Measurements from ENCODE around the gene CASP2. TPM values are rescaled to one million over a fixed set of nuclear protein-coding genes. Genes with fewer than 3 reads are reported as not detected.

The CASP2 gene
- total RNA-seq, 1 experiment from 2014 or later = 23.4 TPM

- Histone ChIP-seq H3K9ac (ENCODE audit: low read length) (no peak overlapping the region), H4K20me1 (ENCODE audit: insufficient read depth, low read depth, low read length) (no peaks in the 10 kb centered on the region; the same call in none of the 2 replicates), H3K79me2 (ENCODE audit: low read length) (no peaks in the 10 kb centered on the region), H3K4me2 (ENCODE audit: low read depth, low read length, poor library complexity, severe bottlenecking) (no peak overlapping the region), H3K27me3 (ENCODE audit: low read length) (no peaks in the 10 kb centered on the region), H3K36me3 (ENCODE audit: insufficient read depth, low read length) (peaks cover 79% of the 10 kb centered on the region), H3K27ac (ENCODE audit: low read length) (no peak overlapping the region), H2AFZ (ENCODE audit: low read length) (no peak overlapping the region), H3K9me3 (ENCODE audit: low read length) (no peaks in the 10 kb centered on the region), H3K4me1 (ENCODE audit: low read length) (no peaks in the 10 kb centered on the region), H3K4me3 (ENCODE audit: low read length) (no peak overlapping the region), H3K9me2 (replicated peaks; ENCODE audit: insufficient read depth, low read length) (no peaks in the 10 kb centered on the region)
- DNase-seq = no peak
Measured at GRCh38 chr7:143303733-143304132, 15.6 kb downstream of the CASP2 start.

- no peak overlapping the region for H3K9ac ChIP-seq (ENCODE audit: low read length)
- no peaks in the 10 kb centered on the region for H3K79me2 ChIP-seq (ENCODE audit: low read length)
- no peaks in the 10 kb centered on the region; the same call in none of the 2 replicates for H4K20me1 ChIP-seq (ENCODE audit: insufficient read depth, low read depth, low read length)
- peaks cover 68% of the 10 kb centered on the region for H3K36me3 ChIP-seq (ENCODE audit: insufficient read depth, low read length)
- no peak for DNase-seq
- H3K4me3 ChIP-seq (ENCODE audit: low read length) = no peak overlapping the region
- no peaks in the 10 kb centered on the region for H3K9me2 ChIP-seq (replicated peaks; ENCODE audit: insufficient read depth, low read length)
- no peaks in the 10 kb centered on the region for H3K4me1 ChIP-seq (ENCODE audit: low read length)
- H3K9me3 ChIP-seq (ENCODE audit: low read length) = no peaks in the 10 kb centered on the region
- no peak overlapping the region for H2AFZ ChIP-seq (ENCODE audit: low read length)
- H3K27ac ChIP-seq (ENCODE audit: low read length) = no peak overlapping the region
- no peaks in the 10 kb centered on the region for H3K27me3 ChIP-seq (ENCODE audit: low read length)
- no peak overlapping the region for H3K4me2 ChIP-seq (ENCODE audit: low read depth, low read length, poor library complexity, severe bottlenecking)
Measured at GRCh38 chr7:143304938-143305337, 16.8 kb downstream of the CASP2 start.

- Histone ChIP-seq H3K9ac (ENCODE audit: low read length) (no peak overlapping the region), H3K9me3 (ENCODE audit: low read length) (no peaks in the 10 kb centered on the region), H3K27me3 (ENCODE audit: low read length) (no peaks in the 10 kb centered on the region), H3K4me2 (ENCODE audit: low read depth, low read length, poor library complexity, severe bottlenecking) (no peak overlapping the region), H3K9me2 (replicated peaks; ENCODE audit: insufficient read depth, low read length) (no peaks in the 10 kb centered on the region), H4K20me1 (ENCODE audit: insufficient read depth, low read depth, low read length) (no peaks in the 10 kb centered on the region; the same call in none of the 2 replicates), H3K79me2 (ENCODE audit: low read length) (no peaks in the 10 kb centered on the region), H3K36me3 (ENCODE audit: insufficient read depth, low read length) (peaks cover 62% of the 10 kb centered on the region), H3K4me3 (ENCODE audit: low read length) (no peak overlapping the region), H3K4me1 (ENCODE audit: low read length) (no peaks in the 10 kb centered on the region), H3K27ac (ENCODE audit: low read length) (no peak overlapping the region), H2AFZ (ENCODE audit: low read length) (no peak overlapping the region)
- peak; percentile 85 for DNase-seq
Measured at GRCh38 chr7:143305423-143306070, 17.4 kb downstream of the CASP2 start.

GRCh38 chr7:143308632-143309031, 20.5 kb downstream of the CASP2 start:
- H3K4me2 ChIP-seq (ENCODE audit: low read depth, low read length, poor library complexity, severe bottlenecking) = no peak overlapping the region
- H3K9ac ChIP-seq (ENCODE audit: low read length) = no peak overlapping the region
- H3K9me2 ChIP-seq (replicated peaks; ENCODE audit: insufficient read depth, low read length) = no peaks in the 10 kb centered on the region
- no peaks in the 10 kb centered on the region for H3K4me1 ChIP-seq (ENCODE audit: low read length)
- H3K4me3 ChIP-seq (ENCODE audit: low read length) = no peak overlapping the region
- H3K27ac ChIP-seq (ENCODE audit: low read length) = no peak overlapping the region
- no peaks in the 10 kb centered on the region for H3K27me3 ChIP-seq (ENCODE audit: low read length)
- H3K36me3 ChIP-seq (ENCODE audit: insufficient read depth, low read length) = peaks cover 40% of the 10 kb centered on the region; the same call in 1 of the 2 replicates
- DNase-seq = no peak
- H4K20me1 ChIP-seq (ENCODE audit: insufficient read depth, low read depth, low read length) = no peaks in the 10 kb centered on the region; the same call in 1 of the 2 replicates
- no peaks in the 10 kb centered on the region for H3K9me3 ChIP-seq (ENCODE audit: low read length)
- H3K79me2 ChIP-seq (ENCODE audit: low read length) = no peaks in the 10 kb centered on the region
- H2AFZ ChIP-seq (ENCODE audit: low read length) = no peak overlapping the region

GRCh38 chr7:143314127-143314526, 26.0 kb downstream of the CASP2 start:
- Histone ChIP-seq H3K4me3 (ENCODE audit: low read length) (no peak overlapping the region), H3K4me2 (ENCODE audit: low read depth, low read length, poor library complexity, severe bottlenecking) (no peak overlapping the region), H3K27me3 (ENCODE audit: low read length) (no peaks in the 10 kb centered on the region), H3K9me2 (replicated peaks; ENCODE audit: insufficient read depth, low read length) (no peaks in the 10 kb centered on the region), H4K20me1 (ENCODE audit: insufficient read depth, low read depth, low read length) (no peaks in the 10 kb centered on the region), H3K4me1 (ENCODE audit: low read length) (no peaks in the 10 kb centered on the region), H3K9me3 (ENCODE audit: low read length) (no peaks in the 10 kb centered on the region), H3K79me2 (ENCODE audit: low read length) (no peaks in the 10 kb centered on the region), H3K36me3 (ENCODE audit: insufficient read depth, low read length) (no peaks in the 10 kb centered on the region), H2AFZ (ENCODE audit: low read length) (no peak overlapping the region), H3K27ac (ENCODE audit: low read length) (no peak overlapping the region), H3K9ac (ENCODE audit: low read length) (no peak overlapping the region)
- DNase-seq = no peak

GRCh38 chr7:143315776-143316175, 27.6 kb downstream of the CASP2 start, which contains the start of gene CLCN1:
Gene CLCN1 (plus strand): TSS chr7:143316111. CDS start chr7:143316213, 102 bp downstream.
- H3K4me3 ChIP-seq (ENCODE audit: low read length) = no peak within 1 kb of the TSS
- no peak within 1 kb of the TSS for H3K4me2 ChIP-seq (ENCODE audit: low read depth, low read length, poor library complexity, severe bottlenecking)
- no peaks in the 10 kb centered on the region for H3K36me3 ChIP-seq (ENCODE audit: insufficient read depth, low read length)
- H2AFZ ChIP-seq (ENCODE audit: low read length) = no peak within 1 kb of the TSS
- H3K9me2 ChIP-seq (replicated peaks; ENCODE audit: insufficient read depth, low read length) = no peaks in the 10 kb centered on the region
- H3K9me3 ChIP-seq (ENCODE audit: low read length) = no peaks in the 10 kb centered on the region
- H3K4me1 ChIP-seq (ENCODE audit: low read length) = no peaks in the 10 kb centered on the region
- no peak within 1 kb of the TSS for H3K9ac ChIP-seq (ENCODE audit: low read length)
- H4K20me1 ChIP-seq (ENCODE audit: insufficient read depth, low read depth, low read length) = no peaks in the 10 kb centered on the region
- no peak for DNase-seq
- H3K27ac ChIP-seq (ENCODE audit: low read length) = no peak within 1 kb of the TSS
- no peaks in the 10 kb centered on the region for H3K27me3 ChIP-seq (ENCODE audit: low read length)
- H3K79me2 ChIP-seq (ENCODE audit: low read length) = no peaks in the 10 kb centered on the region

- no peaks in the 10 kb centered on the region for H3K9me2 ChIP-seq (replicated peaks; ENCODE audit: insufficient read depth, low read length)
- H3K4me3 ChIP-seq (ENCODE audit: low read length) = no peak overlapping the region
- no peak overlapping the region for H2AFZ ChIP-seq (ENCODE audit: low read length)
- H3K36me3 ChIP-seq (ENCODE audit: insufficient read depth, low read length) = no peaks in the 10 kb centered on the region
- H3K9me3 ChIP-seq (ENCODE audit: low read length) = no peaks in the 10 kb centered on the region
- no peaks in the 10 kb centered on the region for H3K79me2 ChIP-seq (ENCODE audit: low read length)
- no peaks in the 10 kb centered on the region for H4K20me1 ChIP-seq (ENCODE audit: insufficient read depth, low read depth, low read length)
- no peaks in the 10 kb centered on the region for H3K27me3 ChIP-seq (ENCODE audit: low read length)
- no peak overlapping the region for H3K4me2 ChIP-seq (ENCODE audit: low read depth, low read length, poor library complexity, severe bottlenecking)
- no peak overlapping the region for H3K27ac ChIP-seq (ENCODE audit: low read length)
- H3K9ac ChIP-seq (ENCODE audit: low read length) = no peak overlapping the region
- H3K4me1 ChIP-seq (ENCODE audit: low read length) = no peaks in the 10 kb centered on the region
- no peak for DNase-seq
Measured at GRCh38 chr7:143316492-143316891, 28.3 kb downstream of the CASP2 start.

GRCh38 chr7:143318661-143319060, 30.5 kb downstream of the CASP2 start:
- no peak overlapping the region for H3K27ac ChIP-seq (ENCODE audit: low read length)
- no peaks in the 10 kb centered on the region for H3K79me2 ChIP-seq (ENCODE audit: low read length)
- no peaks in the 10 kb centered on the region for H3K27me3 ChIP-seq (ENCODE audit: low read length)
- no peaks in the 10 kb centered on the region for H4K20me1 ChIP-seq (ENCODE audit: insufficient read depth, low read depth, low read length)
- no peak for DNase-seq
- no peak overlapping the region for H3K4me2 ChIP-seq (ENCODE audit: low read depth, low read length, poor library complexity, severe bottlenecking)
- no peaks in the 10 kb centered on the region for H3K9me3 ChIP-seq (ENCODE audit: low read length)
- no peaks in the 10 kb centered on the region for H3K9me2 ChIP-seq (replicated peaks; ENCODE audit: insufficient read depth, low read length)
- H3K9ac ChIP-seq (ENCODE audit: low read length) = no peak overlapping the region
- H3K4me3 ChIP-seq (ENCODE audit: low read length) = no peak overlapping the region
- no peaks in the 10 kb centered on the region for H3K36me3 ChIP-seq (ENCODE audit: insufficient read depth, low read length)
- no peak overlapping the region for H2AFZ ChIP-seq (ENCODE audit: low read length)
- H3K4me1 ChIP-seq (ENCODE audit: low read length) = no peaks in the 10 kb centered on the region

Measured in Karpas-422 (cell line).